Liver (tissue), 3 donors: ENCODE data around the gene SNRPA.

Experiments
- CTCF ChIP-seq: fragments of 150-350 bp; IDR thresholded peaks from 2 replicates; pipeline ENCODE4 v1.5.1; 2017; ENCODE audit warnings: improper control_type of control experiment, low read depth, low read length; ENCODE audit not compliant: missing input control
- EGR1 ChIP-seq, 2 donors: IDR thresholded peaks; 2 replicates each; pipeline ENCODE4 v1.6.1; 2016 to 2018; ENCODE audit warnings: antibody characterized with exemption in 2 of 2, low read depth in 2 of 2
- GABPA ChIP-seq, 2 donors: IDR thresholded peaks in 1 of 2; conservative IDR thresholded peaks in 1 of 2; 2 replicates each; pipeline ENCODE4 v1.6.1; 2016; ENCODE audit warnings: antibody characterized with exemption in 2 of 2, mild to moderate bottlenecking in 1 of 2, moderate library complexity in 1 of 2
- HNF4A ChIP-seq, 2 donors: conservative IDR thresholded peaks; 2 replicates each; pipeline ENCODE4 v1.6.1; 2016; ENCODE audit warnings: antibody characterized with exemption in 2 of 2, mild to moderate bottlenecking in 2 of 2
- JUND ChIP-seq, 2 donors: IDR thresholded peaks; 2 replicates each; pipeline ENCODE4 v1.6.1; 2016; ENCODE audit warnings: antibody characterized with exemption in 2 of 2
- MAX ChIP-seq: IDR thresholded peaks from 2 replicates; pipeline ENCODE4 v1.6.1; 2016; ENCODE audit warnings: antibody characterized with exemption
- RAD21 ChIP-seq, 2 donors: IDR thresholded peaks; 2 replicates each; pipeline ENCODE4 v1.6.1; 2016; ENCODE audit warnings: antibody characterized with exemption in 2 of 2, mild to moderate bottlenecking in 2 of 2
- REST ChIP-seq: IDR thresholded peaks from 2 replicates; pipeline ENCODE4 v1.6.1; 2016; ENCODE audit warnings: antibody characterized with exemption, mild to moderate bottlenecking
- TAF1 ChIP-seq: conservative IDR thresholded peaks from 2 replicates; pipeline ENCODE4 v1.6.1; 2016; ENCODE audit warnings: antibody characterized with exemption, mild to moderate bottlenecking
- YY1 ChIP-seq: IDR thresholded peaks from 2 replicates; pipeline ENCODE4 v1.6.1; 2016; ENCODE audit warnings: antibody characterized with exemption, mild to moderate bottlenecking
- ZBTB33 ChIP-seq: IDR thresholded peaks from 2 replicates; pipeline ENCODE4 v1.6.1; 2016; ENCODE audit warnings: antibody characterized with exemption
- donor health status: healthy.
- donor health status: healthy.

- no peak for TF ChIP-seq CTCF
- no peak for TF ChIP-seq JUND (IDR thresholded peaks at IDR 0.05)
- no peak for TF ChIP-seq RAD21 (IDR thresholded peaks at IDR 0.05)
- no peak for TF ChIP-seq MAX
- TF ChIP-seq TAF1 = no peak
- no peak for TF ChIP-seq REST
- TF ChIP-seq YY1 = no peak
- TF ChIP-seq GABPA (IDR thresholded peaks at IDR 0.05 in 1 of 2, conservative IDR thresholded peaks at IDR 0.05 in 1 of 2) = no peak
- no peak for TF ChIP-seq HNF4A (conservative IDR thresholded peaks at IDR 0.05)
- no peak for TF ChIP-seq EGR1 (IDR thresholded peaks at IDR 0.05; ENCODE audit: low read depth in 2 of 2)
- TF ChIP-seq ZBTB33 = no peak
Observed at GRCh38 chr19:40724855-40725254, 26.1 kb upstream of the SNRPA start.
